Measurements from ENCODE around the gene SMPDL3B. TPM values are rescaled to one million over a fixed set of nuclear protein-coding genes. Genes with fewer than 3 reads are reported as not detected.

Gene SMPDL3B
- polyA plus RNA-seq, 3 donors: 0.13 to 0.21 TPM; not detected in 1

DNA sequence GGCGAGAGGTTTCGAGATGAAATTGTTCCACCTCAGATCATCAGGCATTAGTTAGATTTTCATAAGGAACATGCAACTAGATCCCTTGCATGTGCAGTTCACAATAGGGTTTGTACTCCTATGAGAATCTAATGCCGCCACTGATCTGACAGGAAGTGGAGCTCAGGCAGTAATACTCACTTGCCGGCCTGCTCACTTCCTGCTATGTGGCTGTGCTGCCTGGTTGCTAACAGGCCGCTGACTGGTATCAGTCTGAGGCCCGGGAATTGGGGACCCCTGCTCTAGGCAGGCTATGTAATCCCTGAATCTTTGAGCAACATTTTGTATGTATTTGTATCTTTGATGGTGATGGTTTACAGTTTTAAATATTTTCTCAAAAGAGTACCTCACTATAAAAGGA lies 57.5 kb downstream of the SMPDL3B start:
- peaks cover 62 to 85% of the 10 kb centered on the region in 2 donors for H3K36me3 Mint-ChIP-seq
- no peak overlapping the region for H3K9ac ChIP-seq (ENCODE audit: insufficient read depth, low read length, poor library complexity, severe bottlenecking)
- no peaks in the 10 kb centered on the region for H4K20me1 ChIP-seq (ENCODE audit: insufficient read depth, low read length)
- no peak overlapping the region for H2AFZ ChIP-seq (ENCODE audit: insufficient read depth, low read depth, low read length, poor library complexity, severe bottlenecking)
- no peaks in the 10 kb centered on the region for H3K79me2 ChIP-seq (ENCODE audit: insufficient read depth, low read length)
- no peaks in the 10 kb centered on the region for H3K9me3 ChIP-seq (replicated peaks in 1 of 2; ENCODE audit: control insufficient read depth in 1 of 2, insufficient read depth in 1 of 2, low read length in 2 of 2)
- intact Hi-C loops (cut with micrococcal nuclease): no loop called here
- peak in 2 of 3 donors; percentile 17 to 23 for DNase-seq
- WGBS (ENCODE audit: insufficient coverage): 39% methylated on average over 6 of the region's 6 CpGs
- H3K4me2 ChIP-seq (replicated peaks; ENCODE audit: extremely low read depth, low read length, poor library complexity, severe bottlenecking): no peak overlapping the region
- peak overlapping the region in 3 of 7 donors; percentile 53 to 74 (median 70) for H3K27ac Mint-ChIP-seq
- peak overlapping the region in 1 of 2 donors; percentile 20 for H3K27ac ChIP-seq (ENCODE audit: low read depth in 1 of 2, low read length in 2 of 2)
- peaks cover 64 to 97% of the 10 kb centered on the region in 2 donors for H3K36me3 ChIP-seq (replicated peaks in 1 of 2; ENCODE audit: control insufficient read depth in 1 of 2, insufficient read depth in 2 of 2, low read length in 2 of 2)
- H3K27me3 ChIP-seq (ENCODE audit: control insufficient read depth in 2 of 2, insufficient read depth in 2 of 2, low read length in 2 of 2): no peaks in the 10 kb centered on the region
- H3K9me3 Mint-ChIP-seq: no peaks in the 10 kb centered on the region
- TF ChIP-seq, protein P1, sequence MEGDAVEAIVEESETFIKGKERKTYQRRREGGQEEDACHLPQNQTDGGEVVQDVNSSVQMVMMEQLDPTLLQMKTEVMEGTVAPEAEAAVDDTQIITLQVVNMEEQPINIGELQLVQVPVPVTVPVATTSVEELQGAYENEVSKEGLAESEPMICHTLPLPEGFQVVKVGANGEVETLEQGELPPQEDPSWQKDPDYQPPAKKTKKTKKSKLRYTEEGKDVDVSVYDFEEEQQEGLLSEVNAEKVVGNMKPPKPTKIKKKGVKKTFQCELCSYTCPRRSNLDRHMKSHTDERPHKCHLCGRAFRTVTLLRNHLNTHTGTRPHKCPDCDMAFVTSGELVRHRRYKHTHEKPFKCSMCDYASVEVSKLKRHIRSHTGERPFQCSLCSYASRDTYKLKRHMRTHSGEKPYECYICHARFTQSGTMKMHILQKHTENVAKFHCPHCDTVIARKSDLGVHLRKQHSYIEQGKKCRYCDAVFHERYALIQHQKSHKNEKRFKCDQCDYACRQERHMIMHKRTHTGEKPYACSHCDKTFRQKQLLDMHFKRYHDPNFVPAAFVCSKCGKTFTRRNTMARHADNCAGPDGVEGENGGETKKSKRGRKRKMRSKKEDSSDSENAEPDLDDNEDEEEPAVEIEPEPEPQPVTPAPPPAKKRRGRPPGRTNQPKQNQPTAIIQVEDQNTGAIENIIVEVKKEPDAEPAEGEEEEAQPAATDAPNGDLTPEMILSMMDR (IDR thresholded peaks at IDR 0.05): no peak
- peaks cover 3 to 11% of the 10 kb centered on the region in 2 donors for H3K4me1 ChIP-seq (ENCODE audit: control insufficient read depth in 1 of 2, insufficient read depth in 2 of 2, low read length in 2 of 2)
- no peak overlapping the region for H3K4me3 Mint-ChIP-seq
- peaks cover 15% of the 10 kb centered on the region for H3K4me1 Mint-ChIP-seq
- H3K4me3 ChIP-seq (replicated peaks in 1 of 3; ENCODE audit: low read depth in 2 of 3, low read length in 3 of 3): no peak overlapping the region
- H3K27me3 Mint-ChIP-seq (ENCODE audit: low read depth in 3 of 3): peaks cover 0 to 2% (median 0%) of the 10 kb centered on the region in 3 donors

DNA sequence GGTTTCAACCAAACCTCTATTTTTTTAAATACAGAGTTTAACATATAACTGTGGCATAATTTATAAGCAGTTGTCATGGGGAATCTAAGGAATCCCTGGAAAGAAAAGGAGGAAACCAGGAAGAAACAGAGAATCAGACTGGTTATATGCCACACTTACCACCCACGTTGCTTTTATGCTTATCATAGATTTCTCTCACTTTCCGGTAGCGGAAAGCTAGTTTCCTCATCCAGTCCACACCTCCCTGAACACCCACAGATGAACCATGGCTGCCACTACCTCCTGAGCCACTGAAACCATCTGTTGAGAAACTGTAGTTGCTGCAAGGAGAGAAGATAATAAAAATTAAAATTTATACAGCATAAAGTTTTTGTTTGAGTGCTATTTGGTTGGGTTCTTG lies 58.4 kb downstream of the SMPDL3B start:
- Mint-ChIP-seq H3K9me3 (no peaks in the 10 kb centered on the region), H3K36me3 (peaks cover 65 to 85% of the 10 kb centered on the region in 2 donors), H3K4me1 (peaks cover 15% of the 10 kb centered on the region), H3K4me3 (no peak overlapping the region), H3K27ac (peak overlapping the region in 6 of 7 donors; percentile 26 to 84 (median 72)), H3K27me3 (ENCODE audit: low read depth in 3 of 3) (peaks cover 0 to 2% (median 0%) of the 10 kb centered on the region in 3 donors)
- Histone ChIP-seq H3K4me1 (ENCODE audit: control insufficient read depth in 1 of 2, insufficient read depth in 2 of 2, low read length in 2 of 2) (peaks cover 3 to 11% of the 10 kb centered on the region in 2 donors), H3K9me3 (replicated peaks in 1 of 2; ENCODE audit: control insufficient read depth in 1 of 2, insufficient read depth in 1 of 2, low read length in 2 of 2) (no peaks in the 10 kb centered on the region), H3K27ac (ENCODE audit: low read depth in 1 of 2, low read length in 2 of 2) (peak overlapping the region in 1 of 2 donors; percentile 15), H4K20me1 (ENCODE audit: insufficient read depth, low read length) (no peaks in the 10 kb centered on the region), H3K79me2 (ENCODE audit: insufficient read depth, low read length) (no peaks in the 10 kb centered on the region), H3K9ac (ENCODE audit: insufficient read depth, low read length, poor library complexity, severe bottlenecking) (no peak overlapping the region), H3K27me3 (ENCODE audit: control insufficient read depth in 2 of 2, insufficient read depth in 2 of 2, low read length in 2 of 2) (no peaks in the 10 kb centered on the region), H3K4me3 (replicated peaks in 1 of 3; ENCODE audit: low read depth in 2 of 3, low read length in 3 of 3) (no peak overlapping the region), H3K36me3 (replicated peaks in 1 of 2; ENCODE audit: control insufficient read depth in 1 of 2, insufficient read depth in 2 of 2, low read length in 2 of 2) (peaks cover 65 to 97% of the 10 kb centered on the region in 2 donors), H2AFZ (ENCODE audit: insufficient read depth, low read depth, low read length, poor library complexity, severe bottlenecking) (no peak overlapping the region), H3K4me2 (replicated peaks; ENCODE audit: extremely low read depth, low read length, poor library complexity, severe bottlenecking) (no peak overlapping the region)
- TF ChIP-seq, protein P1 (IDR thresholded peaks at IDR 0.05): no peak
- no CpG with 5 or more reads among the region's 3 CpGs for WGBS (ENCODE audit: insufficient coverage)
- DNase-seq: no peak
- intact Hi-C loops (cut with micrococcal nuclease): no loop called here
